Measurements from ENCODE around the gene CDK2.

CDK2 gene

DNA sequence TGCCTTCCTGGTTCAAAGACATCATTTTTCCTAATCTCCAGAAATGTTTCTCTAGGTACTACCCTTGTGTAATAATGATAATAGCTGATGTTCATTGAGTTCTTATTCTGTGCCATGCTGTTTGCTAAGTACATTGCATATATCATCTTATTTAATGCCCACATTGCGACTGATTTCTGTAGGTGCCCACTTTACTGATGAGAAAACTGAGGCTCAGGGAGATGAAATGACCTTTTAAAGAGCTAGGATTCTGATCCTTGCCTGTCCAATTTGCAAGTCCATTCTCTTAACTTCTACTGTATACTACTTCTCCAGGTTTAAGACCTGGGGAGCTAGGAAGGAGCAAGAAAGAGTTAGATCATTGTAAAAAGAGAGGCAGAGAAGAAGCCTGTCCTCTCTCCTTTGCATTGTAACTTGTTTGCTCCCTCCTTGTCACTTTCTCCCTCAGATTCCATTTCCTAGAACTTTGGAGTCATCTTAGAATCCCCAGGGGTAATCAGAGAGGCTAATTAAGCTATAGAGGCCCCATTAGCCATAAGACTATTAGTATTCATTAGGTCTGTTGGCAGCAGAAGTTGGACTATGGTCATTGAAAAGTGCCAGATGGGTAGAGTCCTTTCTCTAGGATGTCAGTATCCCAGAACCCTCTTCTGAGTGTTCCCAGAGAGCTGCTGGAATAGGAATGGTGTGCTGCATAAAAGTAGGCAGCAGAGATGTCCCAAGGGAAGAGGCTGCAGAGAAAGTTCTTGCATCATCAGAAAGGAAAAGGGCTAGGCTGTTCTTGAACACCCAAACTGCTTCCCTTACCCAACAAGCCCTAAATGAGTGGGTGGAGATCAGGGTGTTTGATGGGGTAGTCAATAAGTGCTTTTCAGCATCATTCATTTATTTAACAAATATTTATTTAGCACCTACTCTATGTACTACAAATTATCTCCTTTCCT lies 32.6 kb upstream of the CDK2 start:
- Histone ChIP-seq H2BK120ac (ENCODE audit: low read depth, low read length) (no peak overlapping the region), H2AFZ (ENCODE audit: low read length) (no peak overlapping the region), H3K4me3 (ENCODE audit: low read length in 2 of 2) (no peak overlapping the region), H3K36me3 (replicated peaks in 1 of 2; ENCODE audit: control insufficient read depth in 2 of 2, insufficient read depth in 2 of 2, low read length in 2 of 2) (no peaks in the 10 kb centered on the region), H2BK12ac (ENCODE audit: low read length) (no peak overlapping the region), H2AK5ac (ENCODE audit: low read depth, low read length) (no peak overlapping the region), H3K18ac (ENCODE audit: low read length) (no peak overlapping the region), H3K4ac (ENCODE audit: low read length) (no peak overlapping the region), H3K9ac (ENCODE audit: low read depth, low read length, poor library complexity) (no peak overlapping the region), H3K4me2 (ENCODE audit: insufficient read depth, low read length, poor library complexity, severe bottlenecking) (no peak overlapping the region), H3K9me3 (replicated peaks in 1 of 2; ENCODE audit: control insufficient read depth in 2 of 2, insufficient read depth in 1 of 2, low read depth in 1 of 2, low read length in 2 of 2) (no peaks in the 10 kb centered on the region), H3K27ac (replicated peaks; ENCODE audit: low read length) (no peak overlapping the region), H3K14ac (ENCODE audit: low read length) (no peak overlapping the region), H2BK5ac (ENCODE audit: low read length) (no peak overlapping the region), H3K4me1 (ENCODE audit: control insufficient read depth in 2 of 2, insufficient read depth in 1 of 2, low read depth in 1 of 2, low read length in 2 of 2) (peaks cover 9 to 16% of the 10 kb centered on the region in 2 donors), H3K27me3 (ENCODE audit: control insufficient read depth in 3 of 3, insufficient read depth in 3 of 3, low read depth in 1 of 3, low read length in 3 of 3) (peaks cover 4 to 47% (median 20%) of the 10 kb centered on the region in 3 experiments), H4K91ac (ENCODE audit: low read depth, low read length, poor library complexity) (no peak overlapping the region), H4K8ac (ENCODE audit: low read depth, low read length) (no peak overlapping the region), H3K79me1 (ENCODE audit: low read depth, low read length) (no peaks in the 10 kb centered on the region), H3K23ac (ENCODE audit: low read depth, low read length, poor library complexity) (no peak overlapping the region), H2BK15ac (ENCODE audit: low read length) (no peak overlapping the region)
- WGBS, 2 donors (ENCODE audit: extremely low coverage in 2 of 2, insufficient read length in 2 of 2, insufficient replicate concordance in 1 of 2), result no CpG with 5 or more reads among the region's 1 CpG
- DNase-seq (ENCODE audit: low spot score), result no peak

DNA sequence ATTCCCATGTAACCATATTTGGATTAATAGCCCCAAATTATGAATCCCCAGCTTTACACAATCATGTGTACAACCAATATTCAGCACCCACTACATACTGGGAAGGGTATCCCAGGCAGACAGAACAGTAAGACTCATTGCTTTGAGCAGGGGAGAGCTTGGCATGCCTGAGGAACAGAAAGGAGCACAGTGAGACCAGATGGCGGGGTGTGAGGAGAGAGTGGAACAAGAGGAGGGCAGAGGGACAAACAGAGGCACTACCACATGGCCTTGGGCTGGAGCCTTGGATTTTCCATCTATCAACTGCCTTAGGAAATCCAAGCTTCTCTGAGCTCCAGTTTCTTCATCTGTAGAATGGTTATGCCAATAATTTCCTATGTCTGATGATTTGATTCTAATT lies 31.9 kb upstream of the CDK2 start:
- Histone ChIP-seq H3K79me1 (ENCODE audit: low read depth, low read length) (no peaks in the 10 kb centered on the region), H4K91ac (ENCODE audit: low read depth, low read length, poor library complexity) (no peak overlapping the region), H3K27ac (replicated peaks; ENCODE audit: low read length) (no peak overlapping the region), H3K23ac (ENCODE audit: low read depth, low read length, poor library complexity) (no peak overlapping the region), H2BK15ac (ENCODE audit: low read length) (no peak overlapping the region), H3K14ac (ENCODE audit: low read length) (no peak overlapping the region), H3K4ac (ENCODE audit: low read length) (no peak overlapping the region), H2BK120ac (ENCODE audit: low read depth, low read length) (no peak overlapping the region), H3K4me3 (ENCODE audit: low read length in 2 of 2) (no peak overlapping the region), H3K4me1 (ENCODE audit: control insufficient read depth in 2 of 2, insufficient read depth in 1 of 2, low read depth in 1 of 2, low read length in 2 of 2) (peaks cover 9 to 16% of the 10 kb centered on the region in 2 donors), H2BK5ac (ENCODE audit: low read length) (no peak overlapping the region), H3K9ac (ENCODE audit: low read depth, low read length, poor library complexity) (no peak overlapping the region), H4K8ac (ENCODE audit: low read depth, low read length) (no peak overlapping the region), H3K27me3 (ENCODE audit: control insufficient read depth in 3 of 3, insufficient read depth in 3 of 3, low read depth in 1 of 3, low read length in 3 of 3) (peaks cover 4 to 47% (median 20%) of the 10 kb centered on the region in 3 experiments), H2BK12ac (ENCODE audit: low read length) (no peak overlapping the region), H3K9me3 (replicated peaks in 1 of 2; ENCODE audit: control insufficient read depth in 2 of 2, insufficient read depth in 1 of 2, low read depth in 1 of 2, low read length in 2 of 2) (no peaks in the 10 kb centered on the region), H3K36me3 (replicated peaks in 1 of 2; ENCODE audit: control insufficient read depth in 2 of 2, insufficient read depth in 2 of 2, low read length in 2 of 2) (no peaks in the 10 kb centered on the region), H2AFZ (ENCODE audit: low read length) (no peak overlapping the region), H2AK5ac (ENCODE audit: low read depth, low read length) (no peak overlapping the region), H3K18ac (ENCODE audit: low read length) (no peak overlapping the region), H3K4me2 (ENCODE audit: insufficient read depth, low read length, poor library complexity, severe bottlenecking) (no peak overlapping the region)
- WGBS, 2 donors (ENCODE audit: extremely low coverage in 2 of 2, insufficient read length in 2 of 2, insufficient replicate concordance in 1 of 2), result no CpG with 5 or more reads among the region's 1 CpG
- DNase-seq (ENCODE audit: low spot score), result no peak

DNA sequence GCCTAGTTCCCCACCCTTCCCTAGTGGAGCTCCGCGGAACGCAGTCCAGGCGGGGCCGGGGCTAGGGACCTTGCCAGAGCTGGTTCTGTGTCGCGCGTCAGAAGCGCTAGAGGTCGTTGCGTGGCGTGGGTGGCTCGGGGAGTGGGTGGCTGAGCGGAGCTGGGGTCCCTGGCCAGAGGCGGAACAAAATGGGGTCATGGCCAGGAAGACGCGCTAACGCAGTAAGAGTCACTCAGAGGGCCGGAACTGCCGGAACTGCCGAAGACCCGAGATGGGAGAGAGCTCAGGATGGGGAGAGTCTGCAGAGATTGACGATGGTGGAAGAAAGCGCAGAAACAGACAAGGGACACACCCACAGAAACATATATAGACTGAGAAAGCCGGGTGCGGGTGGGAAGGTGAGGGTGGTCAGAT lies 30.9 kb upstream of the CDK2 start:
- Histone ChIP-seq H3K23ac (ENCODE audit: low read depth, low read length, poor library complexity) (no peak overlapping the region), H2BK120ac (ENCODE audit: low read depth, low read length) (no peak overlapping the region), H3K14ac (ENCODE audit: low read length) (no peak overlapping the region), H3K4me2 (ENCODE audit: insufficient read depth, low read length, poor library complexity, severe bottlenecking) (no peak overlapping the region), H4K91ac (ENCODE audit: low read depth, low read length, poor library complexity) (no peak overlapping the region), H3K18ac (ENCODE audit: low read length) (peak overlapping the region; percentile 15), H3K79me1 (ENCODE audit: low read depth, low read length) (no peaks in the 10 kb centered on the region), H3K4ac (ENCODE audit: low read length) (no peak overlapping the region), H3K4me1 (ENCODE audit: control insufficient read depth in 2 of 2, insufficient read depth in 1 of 2, low read depth in 1 of 2, low read length in 2 of 2) (peaks cover 14 to 17% of the 10 kb centered on the region in 2 donors), H2AFZ (ENCODE audit: low read length) (no peak overlapping the region), H2BK12ac (ENCODE audit: low read length) (no peak overlapping the region), H3K4me3 (ENCODE audit: low read length in 2 of 2) (no peak overlapping the region), H3K9ac (ENCODE audit: low read depth, low read length, poor library complexity) (no peak overlapping the region), H3K27ac (replicated peaks; ENCODE audit: low read length) (no peak overlapping the region), H3K36me3 (replicated peaks in 1 of 2; ENCODE audit: control insufficient read depth in 2 of 2, insufficient read depth in 2 of 2, low read length in 2 of 2) (no peaks in the 10 kb centered on the region), H3K9me3 (replicated peaks in 1 of 2; ENCODE audit: control insufficient read depth in 2 of 2, insufficient read depth in 1 of 2, low read depth in 1 of 2, low read length in 2 of 2) (no peaks in the 10 kb centered on the region), H2BK15ac (ENCODE audit: low read length) (no peak overlapping the region), H3K27me3 (ENCODE audit: control insufficient read depth in 3 of 3, insufficient read depth in 3 of 3, low read depth in 1 of 3, low read length in 3 of 3) (peaks cover 4 to 47% (median 20%) of the 10 kb centered on the region in 3 experiments), H4K8ac (ENCODE audit: low read depth, low read length) (peak overlapping the region; percentile 29), H2AK5ac (ENCODE audit: low read depth, low read length) (peak overlapping the region; percentile 50), H2BK5ac (ENCODE audit: low read length) (no peak overlapping the region)
- WGBS, 2 donors (ENCODE audit: extremely low coverage in 2 of 2, insufficient read length in 2 of 2, insufficient replicate concordance in 1 of 2), result no CpG with 5 or more reads among the region's 26 CpGs
- no peak for DNase-seq (ENCODE audit: low spot score)

DNA sequence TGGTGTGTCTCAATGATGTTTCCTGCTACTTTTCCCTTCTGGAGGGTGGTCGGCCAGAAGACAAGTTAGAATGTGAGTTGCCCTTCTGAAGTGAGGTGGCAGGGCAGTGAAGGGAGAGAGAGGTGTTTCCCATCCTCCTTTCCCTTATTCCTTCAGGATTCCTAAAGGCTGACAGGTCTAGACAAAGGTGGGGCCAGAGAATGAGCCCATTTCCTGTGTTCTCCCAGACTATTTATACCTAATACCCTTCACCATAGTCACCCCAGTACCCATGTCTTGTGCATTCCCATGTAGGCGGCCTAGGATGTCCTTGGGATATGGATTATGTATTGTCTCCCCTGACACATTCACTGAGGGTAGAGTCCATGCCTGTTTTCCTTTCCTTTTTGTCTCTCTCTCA lies 28.6 kb upstream of the CDK2 start:
- no peaks in the 10 kb centered on the region for H3K9me3 ChIP-seq (replicated peaks in 1 of 2; ENCODE audit: control insufficient read depth in 2 of 2, insufficient read depth in 1 of 2, low read depth in 1 of 2, low read length in 2 of 2)
- no peak overlapping the region for H2BK5ac ChIP-seq (ENCODE audit: low read length)
- no peak overlapping the region for H4K8ac ChIP-seq (ENCODE audit: low read depth, low read length)
- H3K4me3 ChIP-seq (ENCODE audit: low read length in 2 of 2), result no peak overlapping the region
- no peak overlapping the region for H2BK120ac ChIP-seq (ENCODE audit: low read depth, low read length)
- H3K27me3 ChIP-seq (ENCODE audit: control insufficient read depth in 3 of 3, insufficient read depth in 3 of 3, low read depth in 1 of 3, low read length in 3 of 3), result peaks cover 0 to 32% (median 11%) of the 10 kb centered on the region in 3 experiments
- H3K9ac ChIP-seq (ENCODE audit: low read depth, low read length, poor library complexity), result no peak overlapping the region
- H3K36me3 ChIP-seq (replicated peaks in 1 of 2; ENCODE audit: control insufficient read depth in 2 of 2, insufficient read depth in 2 of 2, low read length in 2 of 2), result no peaks in the 10 kb centered on the region
- no peaks in the 10 kb centered on the region for H3K79me1 ChIP-seq (ENCODE audit: low read depth, low read length)
- no peak overlapping the region for H3K4me2 ChIP-seq (ENCODE audit: insufficient read depth, low read length, poor library complexity, severe bottlenecking)
- H2BK12ac ChIP-seq (ENCODE audit: low read length), result no peak overlapping the region
- H2BK15ac ChIP-seq (ENCODE audit: low read length), result no peak overlapping the region
- H2AFZ ChIP-seq (ENCODE audit: low read length), result no peak overlapping the region
- no peak overlapping the region for H2AK5ac ChIP-seq (ENCODE audit: low read depth, low read length)
- no peak overlapping the region for H3K23ac ChIP-seq (ENCODE audit: low read depth, low read length, poor library complexity)
- no peak overlapping the region for H3K27ac ChIP-seq (replicated peaks; ENCODE audit: low read length)
- H3K18ac ChIP-seq (ENCODE audit: low read length), result no peak overlapping the region
- no peak overlapping the region for H4K91ac ChIP-seq (ENCODE audit: low read depth, low read length, poor library complexity)
- no CpG with 5 or more reads among the region's 2 CpGs for whole genome bisulfite sequencing, 2 donors (ENCODE audit: extremely low coverage in 2 of 2, insufficient read length in 2 of 2, insufficient replicate concordance in 1 of 2)
- DNase-seq (ENCODE audit: low spot score), result no peak
- H3K4me1 ChIP-seq (ENCODE audit: control insufficient read depth in 2 of 2, insufficient read depth in 1 of 2, low read depth in 1 of 2, low read length in 2 of 2), result peaks cover 5% of the 10 kb centered on the region in 2 donors
- no peak overlapping the region for H3K14ac ChIP-seq (ENCODE audit: low read length)
- H3K4ac ChIP-seq (ENCODE audit: low read length), result no peak overlapping the region

Measured in neuronal stem cell (in vitro differentiated cells).